IMR-90 (cell line): ENCODE results near the gene SCYGR3.

Experiments
- CTCF ChIP-seq: conservative IDR thresholded peaks from 2 replicates; pipeline ENCODE4 v1.5.1; 2012; ENCODE audit warnings: mild to moderate bottlenecking, low read depth, low read length, improper control_type of control experiment
- RAD21 ChIP-seq: IDR thresholded peaks from 2 replicates; pipeline ENCODE4 v1.6.1; 2012; ENCODE audit warnings: low read length, improper control_type of control experiment

DNA sequence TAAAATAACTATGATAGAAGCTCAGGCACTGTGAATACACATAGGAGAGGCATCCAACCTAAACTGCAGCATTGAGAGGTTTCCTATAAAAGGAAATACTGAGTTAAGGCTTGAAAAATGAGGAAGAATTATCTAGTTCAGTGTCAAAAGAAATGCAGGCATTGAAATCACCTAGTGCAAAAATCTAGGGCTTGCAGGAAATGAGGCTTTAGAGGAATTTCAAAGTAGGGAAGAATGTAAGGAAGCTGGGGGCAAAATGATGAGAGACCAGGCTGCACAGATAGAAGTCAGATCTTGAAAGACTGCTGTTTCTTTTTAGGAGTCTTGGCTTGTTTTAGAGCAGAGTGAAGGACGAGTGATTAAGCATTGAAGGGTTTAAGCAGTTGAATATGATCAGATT lies 44.0 kb downstream of the SCYGR3 start:
- TF ChIP-seq CTCF, result no peak
- TF ChIP-seq RAD21, result no peak
